Measurements from ENCODE around the gene PLCD1. TPM values are rescaled to one million over a fixed set of nuclear protein-coding genes. Genes with fewer than 3 reads are reported as not detected.

The PLCD1 gene
- total and polyA plus RNA-seq, 2 of the 8 experiments (the other 6 are each of a cell fraction or from before 2014, with no cell fraction given): 15.3 to 19.2 TPM

DNA sequence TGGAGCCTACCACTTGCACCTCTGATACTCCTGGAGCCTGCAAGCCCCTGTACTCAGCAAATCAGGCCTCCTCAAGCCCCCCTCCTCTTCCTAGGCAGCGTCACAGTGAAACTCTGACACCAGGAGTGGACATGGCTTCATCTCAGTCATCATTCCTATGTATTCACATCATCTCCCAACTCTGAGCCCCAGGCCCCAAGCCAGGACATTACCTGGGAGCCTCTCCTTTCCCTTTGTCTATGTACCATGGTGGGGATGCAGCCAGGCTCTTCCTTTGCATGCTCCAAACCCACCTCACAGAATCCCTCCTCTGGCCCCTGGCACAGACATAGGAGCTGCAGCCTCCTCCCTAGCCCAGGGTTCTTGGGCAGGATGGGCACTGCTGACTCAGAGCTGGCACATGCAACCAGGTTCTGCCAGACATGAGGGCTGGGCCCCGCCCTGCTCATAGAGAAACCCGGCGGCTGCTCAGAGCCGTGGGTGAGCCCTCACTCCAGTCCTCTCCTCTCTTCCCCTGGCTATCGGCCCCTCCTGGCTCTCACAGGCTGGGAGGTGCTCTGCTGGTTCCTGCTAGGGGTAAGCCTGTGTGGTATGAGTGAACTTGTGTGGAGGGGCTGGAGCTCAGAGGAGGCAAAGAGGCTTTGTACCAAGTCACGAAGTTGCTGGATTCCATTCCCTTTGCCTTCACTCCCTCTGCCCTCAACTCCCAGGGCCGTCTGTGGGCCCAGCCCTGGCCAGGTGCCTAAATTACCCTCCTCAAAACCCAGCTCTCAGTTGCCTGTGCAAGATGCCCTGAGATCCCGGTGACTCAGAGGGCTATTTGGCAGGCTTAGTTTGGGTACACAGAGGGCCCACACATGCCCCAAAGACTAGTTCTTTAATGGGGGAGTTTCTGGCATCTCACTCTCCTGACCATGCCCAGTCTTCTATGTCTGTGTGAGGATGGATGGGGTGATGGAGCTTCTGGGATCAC lies 1.9 kb upstream of the PLCD1 start:
- H4K20me1 ChIP-seq (replicated peaks in 1 of 2; ENCODE audit: control insufficient read depth in 1 of 2, insufficient read depth in 2 of 2, low read length in 2 of 2): peaks cover 6 to 8% of the 10 kb centered on the region in 2 experiments
- no peak overlapping the region for H2BK20ac ChIP-seq (ENCODE audit: low read length)
- no peak overlapping the region for H3K9ac ChIP-seq (replicated peaks in 1 of 4; ENCODE audit: extremely low read depth in 1 of 4, low read depth in 3 of 4, low read length in 3 of 4)
- TF ChIP-seq MAFK (IDR thresholded peaks at IDR 0.05; ENCODE audit: low read depth, low read length): no peak
- no peak for TF ChIP-seq YY1 (IDR thresholded peaks at IDR 0.05; ENCODE audit: low read depth, low read length)
- no peak for TF ChIP-seq POU5F1 (IDR thresholded peaks at IDR 0.05; ENCODE audit: low read depth, low read length)
- no peak for TF ChIP-seq JUND (IDR thresholded peaks at IDR 0.05; ENCODE audit: low read length)
- TF ChIP-seq, protein P1, sequence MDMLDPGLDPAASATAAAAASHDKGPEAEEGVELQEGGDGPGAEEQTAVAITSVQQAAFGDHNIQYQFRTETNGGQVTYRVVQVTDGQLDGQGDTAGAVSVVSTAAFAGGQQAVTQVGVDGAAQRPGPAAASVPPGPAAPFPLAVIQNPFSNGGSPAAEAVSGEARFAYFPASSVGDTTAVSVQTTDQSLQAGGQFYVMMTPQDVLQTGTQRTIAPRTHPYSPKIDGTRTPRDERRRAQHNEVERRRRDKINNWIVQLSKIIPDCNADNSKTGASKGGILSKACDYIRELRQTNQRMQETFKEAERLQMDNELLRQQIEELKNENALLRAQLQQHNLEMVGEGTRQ (IDR thresholded peaks at IDR 0.05; ENCODE audit: low read length): no peak
- no peak for TF ChIP-seq KDM1A (IDR thresholded peaks at IDR 0.05; ENCODE audit: borderline replicate concordance, low read length)
- TF ChIP-seq PHF8 (conservative IDR thresholded peaks at IDR 0.05; ENCODE audit: low read depth, low read length): no peak
- no peak for TF ChIP-seq SIX5 (IDR thresholded peaks at IDR 0.05; ENCODE audit: low read depth, low read length)
- TF ChIP-seq RAD21 (IDR thresholded peaks at IDR 0.05 in 1 of 2, conservative IDR thresholded peaks at IDR 0.05 in 1 of 2; ENCODE audit: low read depth in 2 of 2, low read length in 2 of 2): no peak
- TF ChIP-seq JUN (IDR thresholded peaks at IDR 0.05; ENCODE audit: low read depth, low read length): no peak
- H2AFZ ChIP-seq (ENCODE audit: low read length): no peak overlapping the region
- FAIRE-seq (no peak), DNase-seq (ENCODE audit: low read depth in 1 of 2, low spot score in 2 of 2) (no peak)
- no peak overlapping the region for H3K56ac ChIP-seq (replicated peaks; ENCODE audit: insufficient read length, low read depth, low read length)
- H3K9me3 ChIP-seq (ENCODE audit: insufficient read depth in 2 of 2, low read depth in 1 of 2, low read length in 1 of 2): no peaks in the 10 kb centered on the region
- WGBS, 2 experiments (ENCODE audit: extremely low coverage in 1 of 2, insufficient coverage in 1 of 2, insufficient read length in 1 of 2, insufficient replicate concordance in 2 of 2, low coverage in 1 of 2, low lambda C conversion rate in 2 of 2, missing lambda C conversion rate in 1 of 2): 58% methylated on average over 6 of the region's 9 CpGs; no CpG with 5 or more reads in 1 of the 2 experiments
- peaks cover 0 to 6% (median 3%) of the 10 kb centered on the region in 4 experiments; a peak in 4 of 7 replicates for H3K4me1 ChIP-seq (replicated peaks in 1 of 4; ENCODE audit: control insufficient read depth in 3 of 4, insufficient read depth in 4 of 4, low read length in 3 of 4)
- no peak overlapping the region for H2BK5ac ChIP-seq (ENCODE audit: low read depth, low read length)
- no peak overlapping the region; the same call in 1 of the 2 replicates for H4K8ac ChIP-seq (ENCODE audit: extremely low read depth, insufficient read depth, low read length)
- peaks cover 27 to 52% (median 44%) of the 10 kb centered on the region in 4 experiments for H3K27me3 ChIP-seq (replicated peaks in 1 of 4; ENCODE audit: control insufficient read depth in 3 of 4, extremely low read depth in 1 of 4, insufficient read depth in 3 of 4, low read length in 3 of 4)
- no peak overlapping the region for H2AK5ac ChIP-seq (ENCODE audit: low read depth, low read length)
- no peak overlapping the region for H3K23ac ChIP-seq (ENCODE audit: insufficient read length)
- ChIA-PET CTCF (ENCODE audit: partially characterized antibody) (interaction anchor here (0.6 to 4.1 kb wide), 7 partner anchors 25 to 176 kb away, joined by 3 to 15 read pairs (median 4); no protein-coding TSS in a partner anchor), POLR2A (ENCODE audit: partially characterized antibody) (interaction anchor here (1.4 to 2.2 kb wide), 2 partner anchors 10 to 37 kb away, joined by 3 to 5 read pairs; no protein-coding TSS in a partner anchor)
- no peaks in the 10 kb centered on the region for H3K79me2 ChIP-seq (ENCODE audit: control insufficient read depth in 1 of 2, insufficient read depth in 2 of 2, low read length in 2 of 2)
- no peak overlapping the region for H3K14ac ChIP-seq (ENCODE audit: insufficient read length)
- no peaks in the 10 kb centered on the region for H3K36me3 ChIP-seq (ENCODE audit: control insufficient read depth in 2 of 4, insufficient read depth in 4 of 4, low read length in 3 of 4)
- no peak overlapping the region for H2BK120ac ChIP-seq (replicated peaks; ENCODE audit: low read depth, low read length)
- H2BK15ac ChIP-seq (ENCODE audit: low read length): no peak overlapping the region; the same call in 1 of the 2 replicates
- H3K4me3 ChIP-seq (ENCODE audit: extremely low read depth in 1 of 4, insufficient read depth in 2 of 4, low read depth in 3 of 4, low read length in 4 of 4): no peak overlapping the region
- no peak overlapping the region for H3K4me2 ChIP-seq (ENCODE audit: insufficient read depth in 1 of 2, low read depth in 2 of 2, low read length in 2 of 2)
- no peak overlapping the region for H4K91ac ChIP-seq (replicated peaks; ENCODE audit: insufficient read length, low read length)
- H3K4ac ChIP-seq (replicated peaks; ENCODE audit: insufficient read length, low read depth, low read length): no peak overlapping the region
- peaks cover 12% of the 10 kb centered on the region; the same call in 1 of the 2 replicates for H3K23me2 ChIP-seq (ENCODE audit: low read depth, low read length)
- no peak overlapping the region for H2BK12ac ChIP-seq (ENCODE audit: low read depth, low read length)
- no peak overlapping the region for H3K27ac ChIP-seq (ENCODE audit: low read depth, low read length)
- no peak overlapping the region for H3K18ac ChIP-seq (ENCODE audit: extremely low read depth, low read length)
- H3K79me1 ChIP-seq (ENCODE audit: low read depth, low read length): no peaks in the 10 kb centered on the region
- H4K5ac ChIP-seq (ENCODE audit: insufficient read length, low read depth, low read length): no peak overlapping the region
